Stimulated activated CD4-positive, alpha-beta T cell treated with anti-CD3 and anti-CD28 coated beads, Interleukin-15, amount 100 ng/mL, for 24 hours (primary cell): Measurements from ENCODE around the gene ARL5C.
"Not testable (repeated sequence)": the region's sequence is repeated elsewhere in the genome, so short reads cannot be mapped to it uniquely, and the experiment has no call there.

Source experiments
- DNase-seq: peaks from one replicate; pipeline ENCODE4 v3.0.0-alpha.2; 2020

Gene ARL5C

GRCh38 chr17:39139561-39139960 is 26.4 kb downstream of the ARL5C start:
- no peak for DNase-seq

DNA sequence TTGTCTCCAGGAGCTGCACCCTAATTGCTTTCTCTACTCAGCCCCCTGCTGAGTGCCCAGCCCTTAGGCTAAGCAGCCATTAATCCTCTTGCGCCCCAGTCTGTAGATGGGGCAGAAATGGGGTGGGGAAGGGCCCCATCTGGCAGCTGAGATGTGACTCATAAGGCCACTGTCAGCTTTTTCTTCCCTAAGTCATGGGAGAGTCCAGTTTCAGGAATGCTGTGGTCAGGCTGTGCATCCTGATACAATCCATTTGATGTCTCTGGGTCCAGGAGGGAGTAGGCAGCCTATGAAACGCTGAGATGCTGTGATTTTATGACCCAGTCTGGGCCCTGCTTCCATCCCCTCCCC is 26.8 kb downstream of the ARL5C start:
- DNase-seq, result no peak

DNA sequence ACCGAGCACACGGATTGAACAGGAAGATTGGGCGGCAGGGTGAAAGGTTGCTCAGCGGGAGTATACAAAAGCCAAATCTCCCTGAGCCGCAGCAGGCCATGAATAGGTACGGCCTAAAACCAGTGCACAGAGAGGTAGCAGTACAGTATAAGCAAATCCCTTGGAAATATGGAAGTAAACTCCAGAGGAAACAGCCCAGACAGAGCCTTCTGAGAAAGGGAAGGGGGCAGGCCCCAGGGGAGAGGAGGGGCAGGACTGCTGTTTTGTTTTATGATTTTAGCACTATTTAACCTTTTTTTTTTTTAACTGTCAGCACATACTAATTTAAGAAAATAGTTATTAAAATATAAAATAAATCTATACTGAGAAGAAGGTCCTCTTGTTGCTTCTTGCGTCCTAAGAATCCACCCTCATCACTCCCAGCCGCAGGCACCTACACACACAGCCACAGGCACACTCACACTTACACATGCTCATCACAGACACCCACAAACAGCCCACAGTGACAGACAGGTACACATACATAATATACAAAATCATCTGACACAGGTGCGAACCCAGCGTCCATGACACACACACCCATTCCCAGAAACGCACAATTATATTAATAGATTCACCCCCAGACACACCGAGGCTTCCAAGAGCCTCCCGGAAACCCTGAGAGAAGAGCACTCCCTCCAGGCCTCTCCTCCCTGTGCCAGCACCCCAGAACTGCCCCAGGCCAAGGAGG is 27.4 kb downstream of the ARL5C start:
- no peak for DNase-seq

DNA sequence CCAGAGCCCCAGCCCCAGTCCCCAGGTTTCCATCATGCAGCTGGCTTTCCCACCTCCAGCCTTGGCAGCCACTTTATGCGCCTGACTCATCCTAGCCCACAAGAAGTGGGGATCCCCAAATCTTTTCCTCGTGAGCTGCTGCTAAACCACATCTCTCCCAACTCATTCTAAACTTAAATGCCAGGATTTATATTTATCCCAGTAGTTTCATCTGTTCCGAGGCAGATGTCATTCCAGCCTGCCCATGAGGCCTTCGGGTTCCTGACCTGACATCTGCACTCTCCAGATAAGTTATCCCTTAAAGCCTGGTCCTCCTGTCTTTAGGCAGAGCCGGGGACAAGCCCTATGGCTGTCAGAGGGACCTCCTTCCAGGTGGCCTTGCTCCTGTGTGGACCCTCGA is 31.1 kb downstream of the ARL5C start:
- DNase-seq, result no peak

DNA sequence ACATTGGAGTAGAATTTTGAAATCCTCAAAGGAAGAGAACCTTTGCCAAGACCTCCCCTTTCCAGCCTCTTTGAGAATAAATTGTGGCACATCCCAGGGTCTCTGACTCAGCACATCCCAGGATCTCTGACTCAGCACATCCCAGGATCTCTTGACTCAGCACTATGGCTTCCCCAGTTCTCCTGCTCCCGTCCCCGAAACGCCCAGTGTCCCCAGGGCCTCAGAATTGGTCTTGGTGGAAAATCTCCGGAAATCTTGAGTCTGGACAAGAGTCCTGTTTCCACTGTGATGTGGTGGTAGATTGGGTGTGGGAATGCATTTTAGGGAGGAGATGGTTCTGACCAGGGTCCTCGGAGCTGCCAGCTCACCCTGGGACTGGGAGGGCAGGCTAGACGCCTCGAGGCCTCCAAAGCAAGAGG is 33.8 kb downstream of the ARL5C start:
- no peak for DNase-seq

GRCh38 chr17:39131616-39132015 is 34.3 kb downstream of the ARL5C start:
- no peak for DNase-seq

DNA sequence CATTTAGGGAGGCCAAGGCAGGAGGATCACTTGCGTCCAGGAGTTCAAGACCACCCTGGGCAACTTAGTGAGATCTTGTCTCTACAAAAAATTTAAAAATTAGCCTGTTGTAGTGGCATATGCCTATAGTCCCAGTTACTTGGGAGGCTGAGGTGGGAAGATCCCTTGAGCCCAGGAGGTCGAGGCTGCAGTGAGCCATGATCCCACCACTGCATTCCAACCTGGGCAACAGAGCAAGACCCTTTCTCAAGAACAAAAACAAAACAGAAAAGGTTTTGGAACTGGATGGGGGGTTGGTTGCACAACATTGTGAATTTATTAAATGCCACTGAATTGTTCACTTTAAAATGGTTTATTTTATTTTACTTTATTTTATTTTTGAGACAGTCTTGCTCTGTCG is 35.8 kb downstream of the ARL5C start:
- DNase-seq, result no peak

GRCh38 chr17:39129544-39129943 is 36.4 kb downstream of the ARL5C start:
- not testable (repeated sequence) for DNase-seq

DNA sequence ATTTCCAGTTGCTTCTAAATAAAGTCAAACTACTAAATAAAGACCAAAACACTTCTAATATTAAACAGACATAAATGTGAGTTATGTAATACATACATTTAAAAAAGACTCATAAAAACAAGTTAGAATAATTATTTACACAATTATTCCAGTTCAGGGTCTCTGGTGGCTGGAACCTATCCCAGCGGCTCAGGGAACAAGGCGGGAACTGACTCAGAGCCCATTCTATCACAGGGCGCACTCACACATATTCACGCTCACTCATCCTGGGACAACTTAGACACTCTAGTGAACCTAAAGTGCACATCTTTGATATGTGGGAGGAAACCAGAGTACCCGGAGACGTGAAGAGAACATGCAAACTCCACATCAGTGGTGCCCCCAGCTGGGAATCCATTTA is 39.5 kb downstream of the ARL5C start:
- DNase-seq, result no peak

DNA sequence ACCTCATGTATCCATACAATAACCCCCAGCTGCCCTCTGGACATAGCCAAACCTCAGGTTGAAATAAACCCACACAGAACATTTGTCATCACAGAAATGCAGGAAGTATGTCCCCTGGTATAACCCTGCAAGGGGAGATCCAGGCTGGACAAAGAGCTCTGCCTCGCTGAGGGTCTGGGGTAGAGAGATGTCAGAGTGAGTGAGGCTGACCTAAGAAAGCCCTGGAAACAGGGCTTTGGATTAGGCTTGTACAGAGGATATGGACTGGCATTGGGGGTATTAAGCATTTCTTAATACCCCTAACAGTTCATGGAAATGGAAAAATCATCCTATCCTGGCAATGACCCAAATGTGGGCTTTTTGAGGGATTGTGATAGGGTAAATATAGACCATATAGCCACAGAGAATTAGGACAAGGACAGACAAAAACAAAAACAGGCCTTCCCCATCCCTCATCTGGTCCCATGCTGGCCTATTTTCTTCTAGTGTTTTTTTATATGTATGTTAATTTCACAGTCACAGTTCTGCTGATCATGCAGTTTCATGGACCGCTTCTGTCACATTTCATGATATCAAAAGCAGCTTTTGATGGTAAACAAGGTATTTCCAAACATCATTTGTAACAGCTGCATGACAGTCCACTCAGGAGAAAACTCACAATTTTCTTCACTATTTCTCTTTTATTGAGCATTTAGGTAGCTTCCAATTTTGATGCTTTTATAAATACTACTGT is 40.7 kb downstream of the ARL5C start:
- no peak for DNase-seq

DNA sequence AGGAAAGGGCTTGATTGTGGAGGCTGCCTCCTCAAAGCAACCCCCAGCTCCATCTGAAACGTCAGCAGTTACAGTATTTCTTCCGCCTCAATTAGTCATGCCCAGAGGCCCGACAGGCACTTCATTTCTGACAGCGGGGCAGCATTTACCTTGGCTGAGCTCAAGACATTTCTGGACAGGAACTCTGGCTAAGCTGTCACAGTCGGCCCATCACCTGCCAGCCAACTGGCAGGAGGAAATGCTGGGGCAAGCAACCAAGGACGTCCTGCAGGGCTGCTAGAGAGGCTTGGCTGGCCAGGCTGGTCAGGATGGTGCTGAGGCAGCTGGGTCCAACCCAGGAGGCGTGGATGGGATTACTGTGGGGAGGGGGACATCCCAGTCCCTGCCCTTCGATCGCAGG is 42.3 kb downstream of the ARL5C start:
- no peak for DNase-seq

DNA sequence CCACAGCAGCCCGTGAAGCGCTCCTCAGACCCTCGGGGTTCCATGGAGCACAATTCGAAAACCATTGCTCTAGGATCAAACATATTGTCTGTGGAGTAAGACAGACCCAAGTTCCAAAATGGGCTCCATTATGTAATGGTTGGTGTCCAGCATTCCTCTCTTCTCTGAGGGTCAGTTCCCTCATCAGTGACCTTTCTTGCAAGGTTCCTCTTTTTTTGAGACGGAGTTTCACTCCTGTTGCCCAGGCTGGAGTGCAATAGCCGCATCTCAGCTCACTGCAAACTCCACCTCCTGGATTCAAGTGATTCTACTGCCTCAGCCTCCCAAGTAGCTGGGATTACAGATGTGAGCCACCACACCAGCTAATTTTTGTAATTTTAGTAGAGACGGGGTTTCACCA is 43.0 kb downstream of the ARL5C start:
- DNase-seq, result no peak

GRCh38 chr17:39121919-39122318 is 44.0 kb downstream of the ARL5C start:
- DNase-seq, result not testable (repeated sequence)

DNA sequence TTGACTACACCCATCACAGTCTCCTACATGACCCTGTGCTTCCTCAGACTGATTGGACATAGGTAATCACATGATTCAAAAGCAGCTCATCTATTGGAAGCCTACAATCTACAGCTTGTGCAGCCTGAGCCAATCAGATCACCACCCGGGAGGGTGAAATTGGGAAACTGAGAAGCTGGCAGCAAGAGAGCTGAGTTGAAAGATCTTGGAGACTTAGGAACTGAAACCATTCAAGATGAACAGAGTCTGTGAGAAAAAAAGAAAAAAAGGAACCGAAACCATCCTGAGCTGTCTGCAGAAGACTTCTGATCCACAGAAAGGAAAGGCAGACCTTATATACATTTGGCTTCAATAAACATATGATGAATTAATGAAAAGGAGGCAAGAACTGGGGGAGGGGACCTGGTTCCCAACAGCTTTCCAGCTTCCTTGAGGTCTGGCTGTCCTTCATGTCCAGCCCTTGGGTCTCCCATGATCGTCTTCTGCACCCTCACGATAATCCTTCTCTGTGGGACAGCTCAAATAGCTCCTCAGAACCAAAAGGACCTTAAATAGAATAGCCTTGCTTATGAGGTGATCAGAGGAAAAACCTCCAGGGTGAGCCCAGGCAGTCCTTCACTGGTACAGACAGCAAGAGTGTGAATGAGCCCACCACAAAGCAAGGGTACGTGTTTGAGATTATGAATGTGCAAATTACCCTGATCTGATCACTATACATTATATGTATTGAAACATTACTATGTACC is 47.1 kb downstream of the ARL5C start:
- DNase-seq, result no peak

GRCh38 chr17:39116224-39116623 is 49.7 kb downstream of the ARL5C start:
- no peak for DNase-seq

GRCh38 chr17:39115135-39115534 is 50.8 kb downstream of the ARL5C start:
- no peak for DNase-seq

DNA sequence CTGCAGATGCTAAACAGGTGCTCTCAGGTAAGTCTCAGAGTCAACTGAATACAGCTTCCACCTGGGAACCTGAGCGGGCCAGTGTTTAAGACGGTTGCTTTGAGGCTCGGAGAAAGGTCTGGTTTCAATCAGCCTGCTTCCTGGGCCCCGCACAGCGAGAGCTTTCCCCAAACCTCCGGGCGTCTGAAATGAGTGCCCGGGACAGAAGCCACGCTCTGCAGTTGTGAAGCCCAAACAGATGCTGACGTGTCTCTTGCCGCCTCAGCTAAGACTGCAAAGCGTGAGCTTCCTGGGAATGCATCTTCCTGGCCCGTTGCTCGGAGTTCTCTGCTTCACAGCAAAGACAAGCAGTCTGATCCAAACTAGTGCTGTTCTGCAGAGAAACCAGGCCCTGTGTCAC is 51.2 kb downstream of the ARL5C start:
- DNase-seq, result no peak

- no peak for DNase-seq
Observed at GRCh38 chr17:39113871-39114270, 52.1 kb downstream of the ARL5C start.

DNA sequence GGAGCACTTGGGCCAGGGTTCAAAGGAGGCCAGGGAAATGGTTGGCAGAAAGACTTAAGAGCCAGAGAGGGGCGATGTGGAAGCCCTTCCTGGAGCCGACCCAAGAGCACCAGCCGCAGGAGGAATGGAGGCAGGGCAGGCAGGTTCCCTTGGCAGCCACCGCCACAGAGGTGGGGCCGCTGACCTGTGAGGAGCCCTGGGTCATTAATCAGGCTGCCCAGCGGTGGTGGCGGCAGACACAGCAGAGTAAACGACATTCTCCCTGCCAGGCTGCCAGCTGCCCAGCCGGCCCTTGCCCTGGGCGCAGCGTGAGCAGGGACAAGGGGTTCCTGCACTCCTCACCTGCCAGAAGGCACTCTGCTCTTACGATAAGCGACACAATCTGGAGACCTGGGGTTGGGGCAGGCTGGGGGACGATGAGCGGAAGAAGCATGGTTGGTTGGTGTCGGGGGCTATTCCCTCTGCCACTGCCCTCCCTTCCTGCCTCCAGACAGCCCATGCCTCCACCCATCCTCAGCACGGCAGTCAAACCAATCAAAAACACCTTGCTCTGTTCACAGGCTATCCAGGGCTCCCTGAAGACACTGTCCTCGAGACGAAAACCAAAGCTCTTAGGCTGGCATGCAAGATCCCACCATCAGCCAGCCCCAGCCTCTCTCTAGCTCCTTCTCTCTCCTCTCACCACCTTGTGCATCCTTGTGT is 55.4 kb downstream of the ARL5C start:
- DNase-seq, result no peak

- no peak for DNase-seq
Observed at GRCh38 chr17:39108461-39109375, 57.2 kb downstream of the ARL5C start.

GRCh38 chr17:39107973-39108372 is 58.0 kb downstream of the ARL5C start:
- no peak for DNase-seq

GRCh38 chr17:39107155-39107554 is 58.8 kb downstream of the ARL5C start:
- no peak for DNase-seq
